Heart right ventricle (tissue), 16 donors: ENCODE data around the gene NUDT16L1. TPM values are rescaled to one million over a fixed set of nuclear protein-coding genes. Genes with fewer than 3 reads are reported as not detected.

Experiments used
- ATAC-seq, 8 donors: fragments of 200-7000 bp; cut with Tn5 transposase; one replicate each; pipeline ENCODE4 v1.9.1; 2020; ENCODE audit warnings: mild to moderate bottlenecking in 8 of 8, moderate library complexity in 8 of 8, moderate number of reproducible peaks in 1 of 8
- DNase-seq, 2 donors: peaks; one replicate each; pipeline ENCODE4 v3.0.0-alpha.2; 2020
- H3K27ac ChIP-seq, 10 donors: fragments of 200-600 bp; sonication (generic) in 2 of 10; one replicate each; pipeline versions ENCODE4 v1.5.0 to v1.8.0; 2020 to 2022; ENCODE audit warnings: mild to moderate bottlenecking in 3 of 10
- H3K27me3 ChIP-seq, 7 donors: fragments of 200-600 bp; one replicate each; pipeline ENCODE4 v1.8.0; 2021 to 2022; ENCODE audit warnings: mild to moderate bottlenecking in 2 of 7
- H3K36me3 ChIP-seq, 9 donors: fragments of 200-600 bp; sonication (generic) in 1 of 9; one replicate each; pipeline versions ENCODE4 v1.5.0 to v1.8.0; 2020 to 2022; ENCODE audit warnings: mild to moderate bottlenecking in 2 of 9
- H3K4me1 ChIP-seq, 9 donors: fragments of 200-600 bp; sonication (generic) in 1 of 9; one replicate each; pipeline versions ENCODE4 v1.5.0 to v1.8.0; 2020 to 2022; ENCODE audit warnings: mild to moderate bottlenecking in 4 of 9
- H3K4me3 ChIP-seq, 10 donors: fragments of 200-600 bp; sonication (generic) in 2 of 10; one replicate each; pipeline versions ENCODE4 v1.5.0 to v1.8.0; 2020 to 2022; ENCODE audit warnings: mild to moderate bottlenecking in 7 of 10, moderate library complexity in 2 of 10
- H3K9me3 ChIP-seq, 11 donors: fragments of 200-600 bp in 10 of 11; sonication (generic) in 2 of 11; one replicate each; pipeline versions ENCODE4 v1.5.0 to v1.8.0; 2013 to 2022; ENCODE audit warnings: mild to moderate bottlenecking in 2 of 11, control low read depth in 1 of 11, moderate library complexity in 1 of 11
- WGBS, 2 donors: extraction: QIAGEN DNeasy Blood & Tissue Kit; methylation state at CpG; one replicate each; pipeline ENCODE4 v1.1.7; 2013; ENCODE audit warnings: inconsistent platforms in 1 of 2; 5-methylcytosine and 5-hydroxymethylcytosine counted together
- intact Hi-C, 10 donors: fragments of 100-400 bp; cut with DNase I; formaldehyde crosslinking; loops; one replicate each; pipeline versions ENCODE4 v1.11.1 to v1.14.2; 2022
- polyA plus RNA-seq, 2 donors: library from polyadenylated mRNA; stranded (reverse); fragments of 200-250 nt; gene quantifications; one replicate each; pipeline ENCODE4 v1.2.3, GENCODE V29; 2013
- total RNA-seq, 10 donors: library from RNA; stranded (reverse); fragmentation: NEBNext Ultra II Directional in 3 of 10; extraction: Animal tissue kit (Norgen Biotek cat#: 25700) in 3 of 10; gene quantifications; one replicate each; pipeline versions ENCODE4 v1.2.1 to v1.2.4, GENCODE V29; 2021 to 2023
- TF ChIP-seq, protein P1 (sequence below), 9 donors: fragments of 200-600 bp; sonication (generic) in 2 of 9; IDR thresholded peaks; one replicate each; pipeline versions ENCODE4 v1.5.0 to v1.8.0; 2021 to 2022; ENCODE audit warnings: antibody characterized with exemption in 9 of 9, mild to moderate bottlenecking in 5 of 9, moderate library complexity in 1 of 9
- donor health status: Arrhythmogenic right ventricular cardiomyopathy.
- donor health status: ischemic (EF 13 %, LVEDD 7.1; RV severe dilation, severe dysfunction).
- donor health status: healthy with polysubstance abuse.
- donor health status: DM: no; HTN: yes; CAD: no.
- donor health status: DM: no; HTN: no; CAD: no.
- donor health status: ischemic (EF 25% LVEDD 6.9; RV normal size, moderate dysfunction).
- donor health status: ischemic (EF 25% LVEDD 5.7; RV mildly dilated, moderate dysfunction).
- donor health status: healthy.
- donor health status: DM: yes; HTN: yes; CAD: no.
- donor health status: Ischemic cardiomyopathy.
- donor health status: ischemic (EF 35%, LVEDD 5.7; RV mildly dilated, moderate dysfunction).
- donor health status: nonischemic (EF 11% LVEDD 7.7; RV severe dilation, severe dysfunction).
- donor health status: DM: yes; HTN: yes; CAD: no.
- donor health status: PGD.
- donor health status: ischemic (EF 29% LVEDD 5.4; RV normal size, mild dysfunction).
- donor health status: nonischemic (EF 23%, LVEDD 6.1; RV moderate dilation, normal function).

Gene NUDT16L1
- total and polyA plus RNA-seq, 12 donors = 25.4 to 65.7 (median 47.0) TPM

DNA sequence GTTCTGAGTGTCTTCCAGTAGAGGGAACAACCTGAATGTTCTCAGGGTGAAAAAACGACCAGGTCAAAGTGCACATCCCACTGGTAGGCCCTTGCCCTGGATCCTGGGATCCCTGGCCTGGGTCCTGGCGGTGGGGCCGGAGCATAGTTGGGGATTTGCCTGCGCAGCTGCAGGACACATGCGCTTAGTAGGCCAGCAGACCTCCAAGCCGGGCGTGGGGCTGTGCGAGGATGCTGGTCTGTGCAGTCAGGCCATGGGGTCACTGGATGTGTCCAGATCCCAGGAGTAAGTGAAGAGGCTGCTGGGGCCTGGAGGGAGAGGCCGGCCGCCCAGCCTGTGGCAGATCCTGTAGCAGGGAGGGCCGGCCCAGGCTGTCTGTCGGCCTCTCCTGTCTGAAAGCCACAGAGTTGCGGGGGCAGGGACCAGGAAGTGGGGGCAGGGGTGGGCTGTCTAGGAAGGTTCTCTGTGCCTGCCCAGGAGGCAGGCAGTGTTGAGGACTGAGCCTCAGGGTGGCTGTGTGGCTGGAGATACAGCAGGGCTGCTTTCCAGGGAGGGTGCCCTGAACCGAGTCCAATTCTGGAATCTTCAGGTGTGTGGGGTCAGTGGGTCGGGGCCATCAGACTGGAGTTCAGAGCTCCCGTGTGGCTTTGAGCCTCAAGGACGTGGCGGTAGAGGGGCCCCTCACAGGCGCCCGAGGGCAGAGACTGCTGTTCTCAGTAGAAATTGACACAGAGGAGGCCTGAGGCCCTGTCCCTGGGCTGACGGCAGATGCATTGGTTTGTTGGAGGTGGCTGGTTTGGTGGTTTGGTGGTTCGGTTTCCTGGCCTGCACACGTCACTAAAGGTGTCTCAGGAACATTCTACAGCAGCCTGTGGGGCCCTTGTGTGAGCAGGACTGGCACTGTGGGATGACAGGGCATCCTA, 17.2 kb upstream of the NUDT16L1 start:
- no peaks in the 10 kb centered on the region for H3K9me3 ChIP-seq
- DNase-seq (no peak), ATAC-seq (peak in 1 of 8 donors; percentile 1)
- 70 to 77% methylated on average over 23 of the region's 23 CpGs for WGBS, 2 donors
- TF ChIP-seq, protein P1, sequence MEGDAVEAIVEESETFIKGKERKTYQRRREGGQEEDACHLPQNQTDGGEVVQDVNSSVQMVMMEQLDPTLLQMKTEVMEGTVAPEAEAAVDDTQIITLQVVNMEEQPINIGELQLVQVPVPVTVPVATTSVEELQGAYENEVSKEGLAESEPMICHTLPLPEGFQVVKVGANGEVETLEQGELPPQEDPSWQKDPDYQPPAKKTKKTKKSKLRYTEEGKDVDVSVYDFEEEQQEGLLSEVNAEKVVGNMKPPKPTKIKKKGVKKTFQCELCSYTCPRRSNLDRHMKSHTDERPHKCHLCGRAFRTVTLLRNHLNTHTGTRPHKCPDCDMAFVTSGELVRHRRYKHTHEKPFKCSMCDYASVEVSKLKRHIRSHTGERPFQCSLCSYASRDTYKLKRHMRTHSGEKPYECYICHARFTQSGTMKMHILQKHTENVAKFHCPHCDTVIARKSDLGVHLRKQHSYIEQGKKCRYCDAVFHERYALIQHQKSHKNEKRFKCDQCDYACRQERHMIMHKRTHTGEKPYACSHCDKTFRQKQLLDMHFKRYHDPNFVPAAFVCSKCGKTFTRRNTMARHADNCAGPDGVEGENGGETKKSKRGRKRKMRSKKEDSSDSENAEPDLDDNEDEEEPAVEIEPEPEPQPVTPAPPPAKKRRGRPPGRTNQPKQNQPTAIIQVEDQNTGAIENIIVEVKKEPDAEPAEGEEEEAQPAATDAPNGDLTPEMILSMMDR (IDR thresholded peaks at IDR 0.05) = no peak
- peaks cover 5 to 49% (median 33%) of the 10 kb centered on the region in 9 donors for H3K4me1 ChIP-seq
- H3K36me3 ChIP-seq = peaks cover 0 to 81% (median 0%) of the 10 kb centered on the region in 9 donors
- no peak overlapping the region for H3K4me3 ChIP-seq
- H3K27me3 ChIP-seq = no peaks in the 10 kb centered on the region
- peak overlapping the region; percentile 80 to 91 (median 87) for H3K27ac ChIP-seq
- intact Hi-C loops = loop anchor here in 2 of 10 donors (5.0 kb wide), 2 partner anchors 39 to 49 kb away; no protein-coding TSS in a partner anchor

DNA sequence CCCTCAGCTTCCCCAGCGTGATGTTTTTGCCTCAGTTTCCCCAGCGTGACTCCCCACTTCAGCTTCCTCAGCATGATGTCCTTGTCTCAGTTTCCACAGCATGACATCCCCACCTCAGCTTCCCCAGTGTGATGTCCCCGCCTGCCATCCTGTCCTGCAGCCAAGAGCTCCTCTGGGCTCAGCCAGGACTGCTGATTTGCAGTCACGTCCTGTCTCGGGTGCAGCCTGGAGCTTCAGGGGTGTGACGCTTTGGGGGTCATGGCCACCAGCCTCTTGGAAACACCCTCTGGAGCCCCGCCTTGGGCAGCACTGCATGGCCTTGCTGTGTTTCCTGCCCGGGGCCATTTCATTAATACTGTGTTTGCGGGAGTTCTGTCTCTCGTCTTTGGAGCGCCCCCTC, 16.5 kb upstream of the NUDT16L1 start:
- Histone ChIP-seq H3K4me3 (no peak overlapping the region), H3K27ac (peak overlapping the region; percentile 80 to 91 (median 87)), H3K9me3 (no peaks in the 10 kb centered on the region), H3K27me3 (no peaks in the 10 kb centered on the region), H3K36me3 (peaks cover 0 to 81% (median 0%) of the 10 kb centered on the region in 9 donors), H3K4me1 (peaks cover 5 to 56% (median 33%) of the 10 kb centered on the region in 9 donors)
- TF ChIP-seq, protein P1 (IDR thresholded peaks at IDR 0.05) = no peak
- peak in 7 of 8 donors; percentile 14 to 71 (median 50) for ATAC-seq
- WGBS, 2 donors = 50 to 56% methylated on average over 11 of the region's 11 CpGs
- intact Hi-C loops = loop anchor here in 2 of 10 donors (5.0 kb wide), 2 partner anchors 40 to 50 kb away; no protein-coding TSS in a partner anchor
- peak; percentile 42 to 53 for DNase-seq

DNA sequence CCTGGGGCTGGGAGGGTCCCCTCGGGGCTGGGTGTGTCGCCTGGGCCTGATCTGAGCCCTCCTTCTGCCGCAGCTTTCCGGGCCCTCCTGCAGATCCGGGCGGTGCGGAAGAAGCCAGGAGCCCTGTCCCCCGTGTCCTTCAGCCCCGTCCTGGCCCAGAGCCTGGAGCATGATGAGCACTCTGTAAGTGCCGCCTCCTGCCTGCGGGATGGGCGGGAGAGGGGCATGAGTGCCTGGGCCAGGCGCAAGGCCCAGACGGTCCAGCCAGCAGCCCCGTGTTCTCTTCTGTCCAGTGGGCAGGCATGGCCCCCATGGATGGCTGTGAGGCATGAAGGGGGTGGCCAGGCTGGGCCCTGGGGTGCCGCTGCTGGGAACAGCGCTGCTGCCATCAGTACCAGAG, 16.0 kb upstream of the NUDT16L1 start:
- TF ChIP-seq, protein P1 (IDR thresholded peaks at IDR 0.05) = no peak
- intact Hi-C loops = loop anchor here in 2 of 10 donors (5.0 kb wide), 2 partner anchors 40 to 50 kb away; no protein-coding TSS in a partner anchor
- peak overlapping the region; percentile 80 to 91 (median 87) for H3K27ac ChIP-seq
- WGBS, 2 donors = 52 to 62% methylated on average over 17 of the region's 17 CpGs
- peaks cover 5 to 62% (median 30%) of the 10 kb centered on the region in 9 donors for H3K4me1 ChIP-seq
- no peaks in the 10 kb centered on the region for H3K9me3 ChIP-seq
- peak; percentile 72 to 85 (median 79) for ATAC-seq
- H3K4me3 ChIP-seq = no peak overlapping the region
- peak; percentile 80 to 81 for DNase-seq
- H3K36me3 ChIP-seq = peaks cover 0 to 81% (median 0%) of the 10 kb centered on the region in 9 donors
- H3K27me3 ChIP-seq = no peaks in the 10 kb centered on the region

DNA sequence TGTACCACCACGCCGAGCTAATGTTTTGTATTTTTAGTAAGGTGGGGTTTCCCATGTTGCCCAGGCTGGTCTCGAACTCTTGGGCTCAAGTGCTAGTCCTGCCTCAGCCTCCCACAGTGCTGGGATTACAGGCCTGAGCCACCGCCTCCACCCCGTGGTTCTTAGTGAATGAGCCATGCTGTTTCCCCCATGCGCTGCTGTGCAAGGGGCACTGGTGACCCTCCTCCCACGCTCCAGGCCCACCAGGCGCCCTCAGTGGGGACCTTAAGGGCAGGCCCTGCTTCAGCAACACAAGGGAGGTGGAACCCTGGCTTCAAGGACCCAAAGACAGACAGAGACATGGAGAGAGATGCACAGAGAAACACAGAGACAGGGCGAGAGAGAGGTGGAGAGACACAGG, 15.4 kb upstream of the NUDT16L1 start:
- intact Hi-C loops = loop anchor here in 2 of 10 donors (5.0 kb wide), 2 partner anchors 41 to 51 kb away; no protein-coding TSS in a partner anchor
- Histone ChIP-seq H3K27ac (peak overlapping the region in 8 of 10 donors; percentile 80 to 91 (median 85)), H3K9me3 (no peaks in the 10 kb centered on the region), H3K4me3 (no peak overlapping the region), H3K27me3 (no peaks in the 10 kb centered on the region), H3K4me1 (peaks cover 5 to 66% (median 29%) of the 10 kb centered on the region in 9 donors), H3K36me3 (peaks cover 0 to 81% (median 0%) of the 10 kb centered on the region in 9 donors)
- TF ChIP-seq, protein P1 (IDR thresholded peaks at IDR 0.05) = no peak
- no peak for DNase-seq
- WGBS, 2 donors = 89 to 94% methylated on average over 9 of the region's 9 CpGs
- ATAC-seq = no peak
